DMS53 (cell line): ENCODE data around the gene MT4.

Experiments used
- DNase-seq: peaks from one replicate; lab custom pipeline; 2025; lab: John Stamatoyannopoulos, UW

Gene MT4

GRCh38 chr16:56564793-56565477 lies at the start of gene MT4:
MT4 (plus strand) TSS chr16:56565073; CDS start chr16:56565129, 56 bp downstream.
- DNase-seq = no peak

- no peak for DNase-seq
Observed at GRCh38 chr16:56515665-56516064, 49.2 kb upstream of the MT4 start.

GRCh38 chr16:56517206-56517605 lies 47.7 kb upstream of the MT4 start:
- no peak for DNase-seq

GRCh38 chr16:56518425-56518824 lies 46.4 kb upstream of the MT4 start:
- DNase-seq = no peak

- peak; percentile 97 for DNase-seq
Observed at GRCh38 chr16:56519459-56520250, 45.2 kb upstream of the MT4 start, which contains the start of gene BBS2. BBS2 (minus strand) TSS chr16:56520024; CDS start chr16:56519862, 162 bp downstream.

GRCh38 chr16:56520251-56520577 lies 44.7 kb upstream of the MT4 start:
- no peak for DNase-seq

GRCh38 chr16:56525236-56525635 lies 39.6 kb upstream of the MT4 start:
- DNase-seq = no peak

- no peak for DNase-seq
Observed at GRCh38 chr16:56530872-56531271, 34.0 kb upstream of the MT4 start.

GRCh38 chr16:56532714-56533113 lies 32.2 kb upstream of the MT4 start:
- no peak for DNase-seq

GRCh38 chr16:56534847-56535383 lies 30.0 kb upstream of the MT4 start:
- DNase-seq = peak; percentile 24

GRCh38 chr16:56538331-56538730 lies 26.5 kb upstream of the MT4 start:
- no peak for DNase-seq

- DNase-seq = no peak
Observed at GRCh38 chr16:56539656-56540055, 25.2 kb upstream of the MT4 start.

- DNase-seq = no peak
Observed at GRCh38 chr16:56542039-56542438, 22.8 kb upstream of the MT4 start.

GRCh38 chr16:56547120-56547948 lies 17.5 kb upstream of the MT4 start:
- DNase-seq = peak; percentile 70

GRCh38 chr16:56547949-56548567 lies 16.8 kb upstream of the MT4 start:
- no peak for DNase-seq

- no peak for DNase-seq
Observed at GRCh38 chr16:56549161-56549560, 15.7 kb upstream of the MT4 start.

GRCh38 chr16:56549744-56550385 lies 15.0 kb upstream of the MT4 start:
- no peak for DNase-seq

- no peak for DNase-seq
Observed at GRCh38 chr16:56551796-56552738, 12.8 kb upstream of the MT4 start.

GRCh38 chr16:56554441-56554840 lies 10.4 kb upstream of the MT4 start:
- no peak for DNase-seq

GRCh38 chr16:56558024-56558747 lies 6.7 kb upstream of the MT4 start:
- no peak for DNase-seq
